ENCODE measurements around the gene VPS54.

The VPS54 gene

DNA sequence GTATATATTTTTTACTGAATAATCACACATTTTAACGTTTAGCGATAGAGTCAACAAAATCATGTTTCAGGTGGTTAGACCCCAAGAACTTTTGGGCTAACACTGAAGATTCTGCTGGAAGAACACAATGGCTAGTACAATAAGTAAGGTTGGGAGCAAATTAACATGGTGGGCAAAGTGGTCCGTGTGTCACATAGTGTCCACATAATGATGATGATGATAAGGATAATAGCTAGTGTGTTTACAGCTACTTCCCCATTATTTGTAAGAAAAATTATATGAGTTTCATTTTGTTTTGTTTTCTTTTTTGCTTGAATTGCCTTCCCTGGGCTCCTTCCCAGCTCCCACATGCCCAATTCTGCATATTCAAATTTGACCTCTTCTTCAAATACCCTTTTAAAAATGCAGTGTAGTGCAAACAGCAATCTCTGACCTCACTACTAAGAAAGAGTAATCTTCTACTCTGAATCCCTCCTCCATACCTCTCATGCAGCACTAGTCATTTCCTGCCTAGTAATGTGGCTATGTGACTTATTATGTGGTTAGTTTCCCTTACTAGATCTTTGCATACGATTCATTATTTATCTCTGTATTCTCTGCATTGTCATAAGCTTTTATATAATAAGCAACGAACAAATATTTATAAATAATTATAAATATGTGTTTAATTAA lies 16.9 kb upstream of the VPS54 start:
- TF ChIP-seq, protein P1, sequence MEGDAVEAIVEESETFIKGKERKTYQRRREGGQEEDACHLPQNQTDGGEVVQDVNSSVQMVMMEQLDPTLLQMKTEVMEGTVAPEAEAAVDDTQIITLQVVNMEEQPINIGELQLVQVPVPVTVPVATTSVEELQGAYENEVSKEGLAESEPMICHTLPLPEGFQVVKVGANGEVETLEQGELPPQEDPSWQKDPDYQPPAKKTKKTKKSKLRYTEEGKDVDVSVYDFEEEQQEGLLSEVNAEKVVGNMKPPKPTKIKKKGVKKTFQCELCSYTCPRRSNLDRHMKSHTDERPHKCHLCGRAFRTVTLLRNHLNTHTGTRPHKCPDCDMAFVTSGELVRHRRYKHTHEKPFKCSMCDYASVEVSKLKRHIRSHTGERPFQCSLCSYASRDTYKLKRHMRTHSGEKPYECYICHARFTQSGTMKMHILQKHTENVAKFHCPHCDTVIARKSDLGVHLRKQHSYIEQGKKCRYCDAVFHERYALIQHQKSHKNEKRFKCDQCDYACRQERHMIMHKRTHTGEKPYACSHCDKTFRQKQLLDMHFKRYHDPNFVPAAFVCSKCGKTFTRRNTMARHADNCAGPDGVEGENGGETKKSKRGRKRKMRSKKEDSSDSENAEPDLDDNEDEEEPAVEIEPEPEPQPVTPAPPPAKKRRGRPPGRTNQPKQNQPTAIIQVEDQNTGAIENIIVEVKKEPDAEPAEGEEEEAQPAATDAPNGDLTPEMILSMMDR (IDR thresholded peaks at IDR 0.05; ENCODE audit: insufficient read depth, missing control alignments): no peak
- DNase-seq (ENCODE audit: insufficient read length, low spot score) (no peak), FAIRE-seq (no peak)

- TF ChIP-seq, protein P1 (IDR thresholded peaks at IDR 0.05; ENCODE audit: insufficient read depth, missing control alignments): no peak
- FAIRE-seq (no peak), DNase-seq (ENCODE audit: insufficient read length, low spot score) (no peak)
Measured at GRCh38 chr2:64035072-64035942, 16.1 kb upstream of the VPS54 start.

GRCh38 chr2:64029116-64029665 lies 10.0 kb upstream of the VPS54 start:
- TF ChIP-seq, protein P1 (IDR thresholded peaks at IDR 0.05; ENCODE audit: insufficient read depth, missing control alignments): no peak
- DNase-seq (ENCODE audit: insufficient read length, low spot score) (no peak), FAIRE-seq (no peak)

GRCh38 chr2:64025741-64026140 lies 6.5 kb upstream of the VPS54 start:
- no peak for FAIRE-seq
- TF ChIP-seq, protein P1 (IDR thresholded peaks at IDR 0.05; ENCODE audit: insufficient read depth, missing control alignments): no peak
- no peak for DNase-seq (ENCODE audit: insufficient read length, low spot score)

DNA sequence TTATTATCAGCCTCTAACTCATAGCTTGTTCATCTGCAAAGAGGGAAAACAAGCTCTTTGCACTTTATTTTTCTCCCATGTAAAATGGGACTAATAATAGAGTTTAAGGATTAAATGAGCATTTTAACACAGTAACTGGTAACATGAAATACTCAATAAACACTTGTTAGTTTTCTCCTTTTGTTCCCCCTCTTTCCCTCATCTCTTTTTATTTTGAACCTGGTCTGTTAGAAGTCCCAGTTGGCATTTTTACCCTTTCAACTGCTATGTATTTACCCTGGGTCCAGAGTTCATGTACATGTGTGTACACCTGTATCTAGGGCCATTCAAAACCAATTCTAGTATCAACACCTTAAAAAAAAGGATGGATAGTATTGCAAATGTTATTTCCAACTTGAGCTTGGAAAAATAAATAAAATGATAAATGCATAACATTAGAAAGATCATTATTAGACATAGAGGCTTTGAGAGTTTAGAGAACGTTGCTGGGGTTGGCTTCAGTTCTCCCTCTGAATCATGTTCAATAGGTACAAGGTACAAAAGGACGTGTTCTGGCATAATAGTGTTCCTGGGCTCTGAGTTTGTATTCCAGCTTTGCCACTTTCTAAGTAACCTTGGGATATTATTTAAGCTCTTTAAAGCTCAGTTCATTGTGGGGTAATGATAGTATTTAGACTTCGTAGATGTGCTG lies 5.2 kb upstream of the VPS54 start:
- DNase-seq (ENCODE audit: insufficient read length, low spot score): no peak
- no peak for FAIRE-seq
- TF ChIP-seq, protein P1 (IDR thresholded peaks at IDR 0.05; ENCODE audit: insufficient read depth, missing control alignments): no peak

DNA sequence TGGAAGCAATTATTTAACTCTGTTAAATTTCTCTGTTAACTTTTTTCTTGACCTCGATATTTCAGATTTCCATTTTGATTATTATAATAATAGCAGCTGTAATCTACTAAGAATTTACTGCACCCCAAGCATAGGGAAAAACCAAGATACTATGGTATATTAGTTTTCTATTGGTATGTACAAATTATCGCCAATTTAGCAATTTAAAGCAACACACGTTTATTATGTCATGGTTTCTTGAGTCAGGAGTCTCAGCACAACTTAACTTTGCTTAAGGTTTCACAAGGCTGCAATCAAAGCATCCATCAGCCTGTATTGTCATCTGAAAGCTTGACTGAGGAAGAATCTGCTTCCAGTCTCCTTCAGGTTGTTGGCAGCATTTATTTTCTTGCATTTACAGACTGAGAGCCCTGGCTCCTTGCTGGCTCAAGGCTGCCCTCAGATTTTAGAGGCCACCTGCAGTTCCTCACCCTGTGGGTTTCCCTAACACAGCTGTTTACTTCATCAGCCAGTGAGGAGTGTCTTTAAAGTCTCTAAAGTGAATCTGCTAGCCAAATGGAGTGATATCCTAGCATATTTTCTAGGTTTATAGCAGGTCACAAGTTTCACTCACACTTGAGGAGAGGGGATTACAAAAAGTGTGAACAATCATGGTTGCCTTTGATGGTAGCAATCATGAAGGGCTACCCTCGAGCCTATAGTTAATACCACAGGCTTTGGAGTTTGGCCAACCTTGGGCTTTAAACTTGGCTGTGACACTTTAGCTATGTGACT lies 4.4 kb upstream of the VPS54 start:
- TF ChIP-seq, protein P1 (IDR thresholded peaks at IDR 0.05; ENCODE audit: insufficient read depth, missing control alignments): no peak
- no peak for FAIRE-seq
- no peak for DNase-seq (ENCODE audit: insufficient read length, low spot score)

Data from D721Med (cell line).